HAP-1 (cell line): ENCODE data around the gene TNFAIP8L1.

Experiments
- DNase-seq, 2 experiments: peaks; one replicate each; pipeline ENCODE4 v3.0.0-alpha.2; 2016 to 2020; ENCODE audit warnings: low spot score in 2 of 2
- H3K27me3 ChIP-seq: fragments of 250-450 bp; sonication (Bioruptor Pico); 2 replicates; pipeline ENCODE4 v1.5.1; 2020; ENCODE audit warnings: low read depth, mild to moderate bottlenecking, moderate library complexity
- H3K36me3 ChIP-seq: fragments of 250-450 bp; sonication (Bioruptor Pico); replicated peaks from 2 replicates; pipeline ENCODE4 v1.5.1; 2020; ENCODE audit warnings: mild to moderate bottlenecking
- H3K4me1 ChIP-seq: fragments of 250-450 bp; sonication (Bioruptor Pico); 2 replicates; pipeline ENCODE4 v1.5.1; 2020; ENCODE audit warnings: mild to moderate bottlenecking
- H3K4me3 ChIP-seq: fragments of 250-450 bp; sonication (Bioruptor Pico); 2 replicates; pipeline ENCODE4 v1.5.1; 2020; ENCODE audit warnings: mild to moderate bottlenecking, moderate library complexity
- H3K9me3 ChIP-seq: fragments of 250-450 bp; sonication (Bioruptor Pico); 2 replicates; pipeline ENCODE4 v1.5.1; 2020; ENCODE audit warnings: mild to moderate bottlenecking, moderate library complexity
- in situ Hi-C: fragments of 300-500 bp; cut with MboI; formaldehyde crosslinking; loops from 3 replicates; pipeline ENCODE4 v1.14.3; 2020; ENCODE audit warnings: low sequenced_read_pairs, inconsistent platforms, mixed read lengths

Gene TNFAIP8L1

GRCh38 chr19:4600082-4600481 is 39.2 kb upstream of the TNFAIP8L1 start:
- in situ Hi-C loops = no loop called here
- no peaks in the 10 kb centered on the region for H3K4me1 ChIP-seq
- H3K4me3 ChIP-seq = no peak overlapping the region
- DNase-seq = no peak
- no peaks in the 10 kb centered on the region for H3K36me3 ChIP-seq
- H3K27me3 ChIP-seq = no peaks in the 10 kb centered on the region
- no peaks in the 10 kb centered on the region for H3K9me3 ChIP-seq

GRCh38 chr19:4600893-4601292 is 38.4 kb upstream of the TNFAIP8L1 start:
- Histone ChIP-seq H3K27me3 (no peaks in the 10 kb centered on the region), H3K9me3 (no peaks in the 10 kb centered on the region), H3K36me3 (no peaks in the 10 kb centered on the region), H3K4me1 (no peaks in the 10 kb centered on the region), H3K4me3 (no peak overlapping the region)
- DNase-seq = no peak
- in situ Hi-C loops = no loop called here

- in situ Hi-C loops = no loop called here
- H3K36me3 ChIP-seq = no peaks in the 10 kb centered on the region
- no peak overlapping the region for H3K4me3 ChIP-seq
- no peak for DNase-seq
- H3K9me3 ChIP-seq = no peaks in the 10 kb centered on the region
- H3K4me1 ChIP-seq = peaks cover 4% of the 10 kb centered on the region; the same call in 1 of the 2 replicates
- H3K27me3 ChIP-seq = no peaks in the 10 kb centered on the region
Measured at GRCh38 chr19:4602173-4602788, 37.0 kb upstream of the TNFAIP8L1 start.

- Histone ChIP-seq H3K4me3 (no peak overlapping the region), H3K4me1 (peaks cover 6% of the 10 kb centered on the region; the same call in 1 of the 2 replicates), H3K27me3 (no peaks in the 10 kb centered on the region), H3K36me3 (no peaks in the 10 kb centered on the region), H3K9me3 (no peaks in the 10 kb centered on the region)
- no peak for DNase-seq
- in situ Hi-C loops = no loop called here
Measured at GRCh38 chr19:4602915-4603314, 36.4 kb upstream of the TNFAIP8L1 start.

- Histone ChIP-seq H3K4me3 (no peak overlapping the region), H3K4me1 (peaks cover 9% of the 10 kb centered on the region), H3K27me3 (no peaks in the 10 kb centered on the region), H3K9me3 (no peaks in the 10 kb centered on the region), H3K36me3 (no peaks in the 10 kb centered on the region)
- in situ Hi-C loops = no loop called here
- no peak for DNase-seq
Measured at GRCh38 chr19:4604912-4605311, 34.4 kb upstream of the TNFAIP8L1 start.

GRCh38 chr19:4606181-4606580 is 33.1 kb upstream of the TNFAIP8L1 start:
- no peaks in the 10 kb centered on the region for H3K9me3 ChIP-seq
- DNase-seq = no peak
- no peak overlapping the region for H3K4me3 ChIP-seq
- H3K36me3 ChIP-seq = no peaks in the 10 kb centered on the region
- H3K4me1 ChIP-seq = peaks cover 10% of the 10 kb centered on the region
- no peaks in the 10 kb centered on the region; the same call in 1 of the 2 replicates for H3K27me3 ChIP-seq
- in situ Hi-C loops = no loop called here

DNA sequence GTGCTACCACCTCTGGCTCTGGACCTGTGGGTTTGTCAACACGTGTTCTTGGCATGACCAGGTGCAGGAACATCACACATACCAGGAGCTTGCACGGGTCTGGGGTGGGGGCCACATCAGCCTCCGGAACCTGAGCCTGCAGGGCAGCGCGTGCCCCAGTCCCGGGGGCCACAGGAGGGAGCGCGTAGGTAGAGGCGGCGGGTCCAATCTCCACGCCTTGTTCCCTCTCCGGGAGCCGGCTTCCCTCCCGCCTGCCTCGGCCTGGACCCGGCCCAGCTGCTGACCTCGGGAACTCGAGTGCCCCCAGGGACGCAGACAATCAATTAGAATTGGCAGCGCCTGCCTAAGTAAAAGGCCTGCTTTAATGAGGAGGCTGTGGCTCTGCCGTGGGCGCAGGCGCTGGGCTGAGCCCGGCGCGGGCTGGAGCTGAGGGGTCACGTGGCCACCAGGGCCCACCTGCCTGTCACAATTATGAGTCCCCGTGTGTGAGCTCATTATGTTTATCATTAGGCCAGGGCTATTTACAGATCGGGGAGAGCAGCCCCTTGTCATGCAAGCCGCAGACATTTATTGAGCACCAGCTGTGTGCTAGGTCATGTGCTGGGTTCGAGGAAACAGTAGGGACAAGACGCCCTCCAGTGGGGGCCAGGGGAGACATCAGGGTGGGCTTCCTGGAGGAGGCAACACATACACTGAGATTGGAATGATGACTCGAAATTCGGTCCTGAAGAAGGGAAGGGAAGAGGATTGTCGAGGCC is 32.2 kb upstream of the TNFAIP8L1 start:
- H3K4me3 ChIP-seq = no peak overlapping the region

GRCh38 chr19:4609878-4610511 is 29.3 kb upstream of the TNFAIP8L1 start:
- H3K4me3 ChIP-seq = no peak overlapping the region
- in situ Hi-C loops = no loop called here
- no peaks in the 10 kb centered on the region for H3K36me3 ChIP-seq
- H3K27me3 ChIP-seq = no peaks in the 10 kb centered on the region; the same call in 1 of the 2 replicates
- H3K4me1 ChIP-seq = peaks cover 10% of the 10 kb centered on the region
- peak in 1 of 2 experiments; percentile 38 for DNase-seq
- H3K9me3 ChIP-seq = no peaks in the 10 kb centered on the region

More for the DNA sequence above, 32.2 kb upstream of the TNFAIP8L1 start:
- Histone ChIP-seq H3K4me1 (peaks cover 10% of the 10 kb centered on the region), H3K9me3 (no peaks in the 10 kb centered on the region), H3K27me3 (no peaks in the 10 kb centered on the region; the same call in 1 of the 2 replicates), H3K36me3 (no peaks in the 10 kb centered on the region)
- in situ Hi-C loops = no loop called here
- DNase-seq = peak; percentile 40 to 73

DNA sequence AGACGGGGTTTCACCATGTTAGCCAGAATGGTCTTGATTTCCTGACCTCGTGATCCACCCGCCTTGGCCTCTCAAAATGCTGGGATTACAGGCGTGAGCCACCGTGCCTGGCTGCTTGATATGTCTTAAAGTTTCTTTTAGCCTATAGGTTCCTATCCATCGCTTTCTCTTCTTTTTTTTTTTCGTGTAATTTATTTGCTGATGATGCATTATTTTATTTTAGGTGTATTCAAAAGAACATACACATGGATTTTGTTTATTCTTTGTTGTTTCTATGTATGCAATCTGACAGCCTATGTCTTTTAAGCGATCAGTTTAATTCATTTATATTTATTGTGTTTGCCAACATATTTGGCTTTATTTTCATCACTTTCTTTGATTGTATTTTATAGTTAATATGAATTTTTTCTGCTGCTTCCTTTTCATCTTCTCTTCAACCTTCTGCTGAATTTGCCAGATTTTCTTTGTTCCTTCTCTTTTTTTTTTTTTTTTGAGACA is 26.0 kb upstream of the TNFAIP8L1 start:
- DNase-seq = no peak
- in situ Hi-C loops = no loop called here
- Histone ChIP-seq H3K4me1 (peaks cover 4% of the 10 kb centered on the region; the same call in 1 of the 2 replicates), H3K4me3 (no peak overlapping the region), H3K9me3 (no peaks in the 10 kb centered on the region), H3K27me3 (peaks cover 6% of the 10 kb centered on the region), H3K36me3 (no peaks in the 10 kb centered on the region)

GRCh38 chr19:4618019-4618418 is 21.3 kb upstream of the TNFAIP8L1 start:
- H3K4me1 ChIP-seq = no peaks in the 10 kb centered on the region

DNA sequence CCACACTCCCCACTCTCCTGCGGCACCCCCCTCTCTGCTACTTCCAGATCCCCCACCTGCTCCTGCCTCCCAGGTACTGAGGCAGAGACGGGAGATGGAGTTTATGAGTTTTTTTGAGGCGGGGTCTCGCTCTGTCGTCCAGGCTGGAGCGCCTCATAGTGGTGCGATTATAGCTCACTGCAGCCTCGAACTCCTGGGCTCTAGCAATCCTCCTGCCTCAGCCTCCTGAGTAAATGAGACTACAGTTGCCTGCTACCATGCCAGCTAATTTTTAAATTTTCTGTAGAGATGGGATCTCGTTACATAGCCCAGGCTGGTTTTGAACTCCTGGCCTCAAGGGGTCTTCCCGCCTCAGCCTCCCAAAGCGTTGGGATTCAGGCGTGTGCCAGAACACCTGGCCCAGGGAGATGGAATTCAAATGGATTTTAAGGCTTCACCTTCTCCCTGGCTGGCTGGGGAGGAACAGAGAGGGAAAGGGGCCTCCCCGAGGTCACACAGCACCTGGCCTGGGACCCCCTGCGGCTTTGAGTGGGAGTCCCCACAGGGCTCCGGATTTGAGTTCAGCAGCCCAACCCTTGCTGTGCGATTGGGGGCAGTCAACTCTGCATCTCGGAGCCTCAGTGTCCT is 19.5 kb upstream of the TNFAIP8L1 start:
- Histone ChIP-seq H3K27me3 (peaks cover 6% of the 10 kb centered on the region; the same call in 1 of the 2 replicates), H3K36me3 (no peaks in the 10 kb centered on the region), H3K4me1 (peaks cover 5% of the 10 kb centered on the region), H3K4me3 (no peak overlapping the region), H3K9me3 (no peaks in the 10 kb centered on the region)
- no peak for DNase-seq
- in situ Hi-C loops = no loop called here

More at GRCh38 chr19:4618019-4618418, 21.3 kb upstream of the TNFAIP8L1 start:
- Histone ChIP-seq H3K36me3 (no peaks in the 10 kb centered on the region), H3K27me3 (peaks cover 6% of the 10 kb centered on the region; the same call in 1 of the 2 replicates), H3K4me3 (no peak overlapping the region), H3K9me3 (no peaks in the 10 kb centered on the region)
- in situ Hi-C loops = no loop called here
- DNase-seq = no peak

DNA sequence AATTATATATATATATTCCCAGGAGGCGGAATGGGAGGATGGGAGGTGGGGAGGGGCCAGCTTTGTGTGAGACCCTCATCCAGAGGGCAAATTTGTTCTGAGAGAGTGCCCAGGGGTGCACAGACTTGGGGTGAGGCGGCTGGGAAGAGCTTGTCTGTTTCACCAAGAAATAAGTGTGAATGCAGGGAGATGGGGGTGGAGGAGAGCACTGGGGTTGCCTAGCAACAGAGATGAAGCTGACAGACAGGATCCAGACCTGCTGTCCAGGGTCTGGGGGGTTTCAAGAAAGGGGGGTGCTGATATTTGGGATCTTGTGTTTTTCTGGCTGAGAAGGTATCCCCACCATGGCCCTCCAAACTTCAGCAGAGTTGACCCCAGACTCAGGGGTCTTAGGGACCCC is 18.6 kb upstream of the TNFAIP8L1 start:
- in situ Hi-C loops = no loop called here
- Histone ChIP-seq H3K36me3 (no peaks in the 10 kb centered on the region), H3K27me3 (peaks cover 6% of the 10 kb centered on the region; the same call in 1 of the 2 replicates), H3K9me3 (no peaks in the 10 kb centered on the region), H3K4me1 (peaks cover 5% of the 10 kb centered on the region), H3K4me3 (no peak overlapping the region)
- no peak for DNase-seq

DNA sequence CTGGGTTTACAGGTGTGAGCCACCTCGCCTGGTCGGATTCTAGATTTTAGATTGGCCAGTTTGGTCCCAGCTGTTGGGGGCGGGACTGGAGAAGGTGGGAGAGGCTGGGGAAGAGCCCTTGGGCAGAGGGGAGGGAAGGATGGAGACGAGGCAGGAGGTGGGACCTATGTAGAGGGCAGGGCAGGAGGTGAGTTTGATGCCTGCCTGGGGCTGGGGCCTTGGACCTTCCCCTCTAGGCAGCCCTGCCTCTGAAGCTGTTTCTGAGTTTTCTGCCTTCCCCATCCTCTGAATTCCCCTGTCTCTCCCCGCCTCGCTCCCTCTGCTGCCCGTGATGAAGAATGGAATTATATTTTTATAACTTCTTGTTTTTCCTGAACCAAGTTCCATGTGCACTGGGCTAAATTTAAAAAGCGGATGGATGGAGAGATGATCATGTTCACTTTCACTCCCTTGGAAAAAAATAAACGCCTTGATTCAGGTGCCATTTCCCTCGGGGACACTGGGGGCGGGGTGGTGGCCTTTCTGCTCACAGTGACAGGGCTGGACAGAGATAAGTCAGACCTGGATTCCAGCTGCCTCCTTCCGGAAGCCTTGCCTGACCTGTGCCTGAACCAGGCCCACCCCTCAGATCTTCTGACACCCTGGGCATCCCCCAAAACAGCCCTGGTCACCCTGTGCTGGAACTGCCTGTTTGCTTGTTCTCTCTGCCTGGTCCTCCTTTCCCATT is 16.5 kb upstream of the TNFAIP8L1 start:
- DNase-seq = no peak
- no peaks in the 10 kb centered on the region for H3K9me3 ChIP-seq
- H3K36me3 ChIP-seq = no peaks in the 10 kb centered on the region
- H3K27me3 ChIP-seq = peaks cover 1% of the 10 kb centered on the region; the same call in 1 of the 2 replicates
- peaks cover 5% of the 10 kb centered on the region for H3K4me1 ChIP-seq
- no peak overlapping the region for H3K4me3 ChIP-seq
- in situ Hi-C loops = no loop called here
